Measurements from ENCODE around the gene FAM20A.
"Not testable (repeated sequence)": the region's sequence is repeated elsewhere in the genome, so short reads cannot be mapped to it uniquely, and the experiment has no call there.

Gene FAM20A

DNA sequence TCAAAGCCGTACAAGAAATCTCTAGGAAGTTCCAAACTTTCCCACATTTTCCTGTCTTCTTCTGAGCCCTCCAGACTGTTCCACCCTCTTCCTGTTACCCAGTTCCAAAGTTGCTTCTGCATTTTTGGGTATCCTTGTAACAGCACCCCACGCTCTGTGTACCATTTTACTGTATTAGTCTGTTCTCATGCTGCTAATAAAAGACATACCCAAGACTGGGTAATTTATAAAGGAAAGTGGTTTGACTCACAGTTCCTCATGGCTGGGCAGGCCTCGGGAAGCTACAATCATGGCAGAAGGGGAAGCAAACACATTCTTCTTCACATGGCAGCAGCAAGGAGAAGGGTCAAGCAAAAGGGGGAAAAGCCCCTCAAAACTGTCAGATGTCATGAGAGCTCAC, 82.1 kb downstream of the FAM20A start:
- DNase-seq (ENCODE audit: low spot score), result not testable (repeated sequence)

DNA sequence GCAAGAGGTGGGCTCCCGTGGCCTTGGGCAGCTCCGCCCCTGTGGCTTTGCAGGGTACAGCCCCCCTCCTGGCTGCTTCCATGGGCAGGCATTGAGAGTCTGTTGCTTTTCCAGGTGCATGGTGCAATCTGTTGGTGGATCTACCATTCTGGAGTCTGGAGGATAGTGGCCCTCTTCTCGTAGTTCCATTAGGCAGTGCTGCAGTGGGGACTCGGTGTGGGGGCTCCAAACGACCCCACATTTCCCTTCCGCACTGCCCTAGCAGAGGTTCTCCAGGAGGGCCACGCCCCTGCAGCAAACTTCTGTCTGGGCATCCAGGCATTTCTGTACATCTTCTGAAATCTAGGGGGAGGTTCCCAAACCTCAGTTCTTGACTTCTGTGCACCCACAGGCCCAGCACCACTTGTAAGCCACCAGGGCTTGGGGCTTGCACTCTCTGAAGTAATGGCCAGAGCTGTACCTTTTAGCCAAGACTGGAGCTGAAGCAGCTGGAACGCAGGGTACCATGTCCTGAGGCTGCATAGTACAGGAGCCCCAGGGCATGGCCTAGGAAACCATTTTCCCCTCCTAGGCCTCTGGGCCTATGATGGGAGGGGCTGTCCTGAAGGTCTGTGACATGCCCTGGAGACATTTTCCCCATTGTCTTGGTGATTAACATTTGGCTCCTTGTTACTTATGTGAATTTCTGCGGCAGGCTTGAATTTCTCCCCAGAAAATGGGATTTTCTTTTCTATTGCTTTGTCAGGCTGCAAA, 82.9 kb downstream of the FAM20A start:
- no peak for DNase-seq (ENCODE audit: low spot score)

DNA sequence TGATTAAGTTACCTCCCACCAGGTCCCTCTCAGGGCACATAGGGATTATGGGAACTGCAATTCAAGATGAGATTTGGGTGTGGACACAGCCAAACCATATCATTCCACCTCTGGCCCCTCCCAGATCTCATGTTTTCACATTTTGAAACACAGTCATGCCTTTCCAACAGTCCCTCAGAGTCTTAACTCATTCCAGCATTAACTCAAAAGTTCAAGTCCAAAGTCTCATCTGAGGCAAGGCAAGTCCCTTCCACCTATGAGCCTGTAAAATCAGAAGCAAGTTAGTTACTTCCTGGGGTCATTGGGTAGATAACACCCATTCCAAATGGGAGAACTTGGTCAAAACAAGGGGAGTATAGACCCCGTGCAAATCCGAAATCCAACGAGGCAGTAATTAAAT, 83.6 kb downstream of the FAM20A start:
- DNase-seq (ENCODE audit: low spot score), result not testable (repeated sequence)

DNA sequence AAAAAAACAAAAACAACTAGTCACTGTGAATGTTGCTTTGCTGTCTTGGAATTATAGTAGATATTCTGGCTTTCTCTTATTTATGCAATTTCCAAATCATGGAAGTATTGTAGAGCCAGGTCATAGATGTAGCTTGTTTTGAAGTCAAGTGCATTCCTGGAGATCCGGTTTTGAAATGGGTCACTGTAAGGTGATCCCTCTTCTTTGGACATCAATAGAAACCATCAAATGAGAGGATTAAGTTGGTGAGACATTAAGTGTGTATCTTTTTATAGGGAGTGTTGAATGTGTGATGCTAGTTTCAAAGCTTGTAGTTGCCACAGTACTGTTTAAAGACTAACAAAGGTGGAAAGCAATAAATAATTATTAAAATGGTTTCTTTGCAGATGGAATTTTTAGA, 84.4 kb downstream of the FAM20A start:
- no peak for DNase-seq (ENCODE audit: low spot score)

DNA sequence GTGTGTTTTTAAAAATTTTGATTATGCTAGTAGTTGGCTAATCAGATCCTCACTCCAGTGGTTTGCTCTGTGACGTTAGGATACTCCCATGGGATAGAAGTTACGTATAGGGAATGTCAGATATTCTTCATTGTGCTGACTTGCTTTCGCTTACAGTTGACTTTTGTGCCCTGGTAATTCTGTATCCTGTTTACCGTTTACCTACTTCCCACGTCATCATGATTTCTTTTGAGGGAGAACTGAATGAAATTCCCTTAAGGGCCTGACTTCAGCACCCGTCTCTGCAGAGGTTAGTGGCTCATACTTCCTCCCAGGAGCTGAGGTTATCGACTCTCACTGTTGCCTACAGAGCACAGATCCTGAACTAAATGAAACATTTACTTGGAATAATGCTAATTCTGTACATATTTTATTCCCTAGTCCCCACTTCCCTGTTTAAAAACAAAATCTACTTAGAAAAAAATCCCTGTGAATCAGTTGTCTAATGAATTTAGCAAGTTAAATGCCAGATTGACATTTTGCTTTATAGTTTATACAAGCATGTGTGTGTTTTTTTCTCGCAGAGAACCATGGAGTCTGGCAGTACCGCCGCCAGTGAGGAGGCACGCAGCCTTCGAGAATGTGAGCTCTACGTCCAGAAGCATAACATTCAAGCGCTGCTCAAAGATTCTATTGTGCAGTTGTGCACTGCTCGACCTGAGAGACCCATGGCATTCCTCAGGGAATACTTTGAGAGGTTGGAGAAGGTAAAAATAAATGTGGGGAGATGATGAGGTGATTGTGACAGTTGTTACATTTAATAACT, 86.1 kb downstream of the FAM20A start:
- DNase-seq (ENCODE audit: low spot score), result no peak

DNA sequence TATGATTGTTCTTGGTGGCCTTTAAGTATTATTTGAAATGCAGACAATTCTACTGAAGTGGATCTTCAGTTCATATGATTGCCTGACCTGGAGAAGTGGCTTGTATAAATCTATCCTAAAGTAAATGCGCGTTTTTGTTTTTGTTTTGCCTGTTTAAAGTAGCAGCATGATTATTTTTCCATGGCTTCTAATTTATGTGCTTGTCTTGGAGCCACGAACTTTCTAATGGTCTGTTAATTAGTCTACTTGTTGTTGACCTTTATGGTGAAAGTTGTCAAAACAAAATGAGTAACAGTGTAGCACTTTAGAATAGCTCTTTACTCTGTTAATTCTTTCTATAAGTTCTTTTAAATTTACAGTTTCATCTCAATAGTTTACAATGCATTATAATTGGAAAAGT, 87.2 kb downstream of the FAM20A start:
- no peak for DNase-seq (ENCODE audit: low spot score)

DNA sequence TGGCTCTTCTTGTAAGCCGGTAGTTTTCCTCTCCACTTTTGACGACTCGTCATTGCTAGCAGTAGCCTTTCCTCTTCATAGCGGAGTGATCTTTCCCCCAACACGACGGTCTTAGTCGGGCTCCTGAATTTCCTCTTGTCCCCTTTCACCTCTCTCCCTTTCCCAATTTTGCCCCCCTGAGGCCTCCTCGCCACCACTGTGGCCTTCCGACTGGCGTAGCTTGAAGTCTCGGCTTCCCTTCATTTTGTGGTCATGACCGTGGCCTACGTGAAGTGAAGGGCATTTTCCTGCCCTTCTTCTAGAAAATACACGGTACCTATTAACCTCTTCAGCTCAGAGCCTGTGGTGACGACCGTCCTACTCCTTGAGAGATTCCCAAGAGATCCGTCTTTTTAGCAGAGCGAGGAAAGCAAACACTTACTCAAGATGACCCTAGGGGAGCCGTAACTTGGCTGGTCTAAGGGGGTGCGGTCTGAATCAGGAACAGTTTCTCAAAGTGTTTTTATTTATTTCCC, 88.2 kb downstream of the FAM20A start:
- no peak for DNase-seq (ENCODE audit: low spot score)

DNA sequence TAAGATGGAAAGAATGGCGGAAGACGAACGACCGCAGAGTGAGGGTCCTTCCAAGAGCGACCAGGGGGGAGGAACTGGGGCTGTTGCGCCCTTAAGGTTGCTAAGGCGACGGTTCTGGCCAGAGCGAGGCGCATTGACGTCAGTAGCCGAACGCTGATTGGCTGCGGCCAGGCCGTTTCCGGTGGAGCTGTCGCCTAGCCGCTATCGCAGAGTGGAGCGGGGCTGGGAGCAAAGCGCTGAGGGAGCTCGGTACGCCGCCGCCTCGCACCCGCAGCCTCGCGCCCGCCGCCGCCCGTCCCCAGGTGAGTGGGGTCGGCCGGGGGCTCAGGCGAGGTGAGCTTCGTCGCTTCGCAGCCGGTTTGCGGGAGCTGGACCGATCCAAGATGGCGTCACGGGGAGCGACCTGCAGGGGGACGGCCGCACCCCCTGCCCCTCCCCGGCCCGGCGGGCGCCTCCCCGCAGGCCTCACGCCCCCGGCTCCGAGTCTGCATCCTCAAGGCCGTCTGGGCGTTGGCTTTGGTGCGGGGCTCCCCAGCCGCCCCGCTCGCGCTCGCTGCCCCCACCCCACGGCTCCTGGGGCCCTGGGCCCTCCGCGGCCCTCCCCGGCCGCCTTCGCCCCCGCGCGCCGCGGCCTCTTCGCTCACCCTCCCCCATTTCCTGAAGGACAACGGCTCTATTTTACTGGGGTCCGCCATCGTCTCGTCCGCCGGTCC, 88.8 kb downstream of the FAM20A start, which contains the start of gene PRKAR1A:
PRKAR1A (plus strand) TSS at position 184 of the 713 bp plus-strand sequence. CDS start 2,970 bp downstream, outside the sequence.
- peak; percentile 97 for DNase-seq (ENCODE audit: low spot score)

DNA sequence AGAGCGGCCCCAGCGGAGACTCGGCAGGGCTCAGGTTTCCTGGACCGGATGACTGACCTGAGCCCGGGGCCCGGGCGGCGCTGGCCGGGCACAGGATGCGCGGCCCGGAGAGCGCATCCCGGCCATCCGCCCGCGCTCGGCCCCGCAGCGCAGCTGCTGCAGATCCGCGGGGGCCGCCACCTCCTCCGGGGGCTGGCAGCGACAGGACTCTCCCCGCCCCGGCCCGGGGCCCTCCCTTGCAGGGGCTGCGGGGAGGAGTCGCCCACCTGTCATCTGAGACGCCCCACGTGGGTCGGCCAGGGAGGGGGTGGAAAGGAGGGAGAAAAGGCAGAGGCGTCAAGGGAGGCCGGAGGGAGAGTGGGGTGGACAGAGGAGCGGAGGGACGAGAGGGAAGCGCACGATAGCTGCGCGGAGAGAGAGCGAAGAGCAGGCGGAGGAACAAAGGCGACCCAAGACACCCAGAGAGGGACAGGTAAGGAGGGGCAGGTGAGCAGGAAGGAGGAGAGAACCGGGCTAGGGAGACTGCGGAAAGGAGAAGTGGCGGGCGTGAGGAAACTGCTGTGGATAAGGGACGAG, 89.4 kb downstream of the FAM20A start:
- DNase-seq (ENCODE audit: low spot score), result peak; percentile 85

DNA sequence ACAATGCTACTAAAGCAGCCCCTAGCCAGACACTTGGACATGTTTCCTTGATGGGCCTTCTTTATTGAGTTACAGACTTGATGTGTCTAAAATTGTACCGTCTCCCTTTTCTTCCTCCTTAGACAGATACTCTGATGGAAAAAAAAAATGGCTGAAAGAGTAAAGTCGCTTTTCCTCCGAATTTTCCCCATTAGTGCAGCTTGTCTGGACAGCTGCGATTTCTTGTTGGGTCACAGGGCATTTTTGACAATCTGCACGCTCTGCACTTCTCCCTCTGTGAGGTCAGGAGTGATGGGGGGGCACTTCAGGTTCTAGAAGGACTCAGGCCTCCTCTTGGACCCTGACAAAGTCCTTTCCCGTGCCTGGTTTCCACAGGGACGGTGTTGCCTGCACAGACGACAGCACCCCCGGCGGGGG, 89.9 kb downstream of the FAM20A start:
- peak; percentile 44 for DNase-seq (ENCODE audit: low spot score)

DNA sequence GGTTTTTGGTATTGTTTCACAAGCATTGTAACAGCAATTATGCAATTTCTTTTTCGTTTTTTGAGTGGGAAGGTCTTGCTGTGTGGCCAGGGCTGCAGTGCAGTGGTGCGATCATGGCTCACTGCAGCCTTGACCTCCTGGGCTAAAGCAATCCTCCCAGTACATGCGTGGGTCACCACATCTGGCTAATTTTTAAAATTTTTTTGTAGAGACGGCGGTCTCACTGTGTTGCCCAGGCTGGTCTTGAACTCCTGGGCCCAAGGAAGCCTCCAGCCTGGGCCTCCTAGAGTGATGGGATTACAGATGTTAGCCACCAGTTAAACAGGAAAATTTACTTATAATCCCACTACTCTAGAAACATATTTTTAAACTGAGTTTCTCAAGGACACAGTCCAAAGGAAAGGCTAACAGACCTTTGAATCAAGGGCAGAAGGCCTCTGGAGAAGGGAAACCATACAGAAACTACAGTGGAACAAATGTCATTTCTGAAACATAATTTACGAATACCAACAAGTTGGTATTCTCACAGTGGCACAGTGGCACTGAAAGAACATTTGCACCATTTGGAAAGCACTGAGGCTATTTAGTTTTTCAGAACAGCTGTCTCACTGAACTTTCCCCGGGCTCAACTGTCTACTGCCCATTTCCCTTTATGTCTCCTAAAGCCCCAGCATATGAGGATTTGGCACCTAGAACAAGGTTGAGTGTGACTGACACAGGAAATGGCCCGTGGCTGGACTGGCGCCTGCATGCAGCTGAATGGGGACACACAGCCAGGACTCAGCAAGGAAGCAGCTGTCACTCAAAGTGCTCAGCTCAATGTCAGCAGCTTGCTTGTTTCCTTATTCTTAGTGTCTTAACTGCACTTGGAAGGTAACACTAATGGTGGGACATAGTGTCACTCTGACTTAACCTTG, 91.8 kb downstream of the FAM20A start:
- DNase-seq (ENCODE audit: low spot score), result no peak

DNA sequence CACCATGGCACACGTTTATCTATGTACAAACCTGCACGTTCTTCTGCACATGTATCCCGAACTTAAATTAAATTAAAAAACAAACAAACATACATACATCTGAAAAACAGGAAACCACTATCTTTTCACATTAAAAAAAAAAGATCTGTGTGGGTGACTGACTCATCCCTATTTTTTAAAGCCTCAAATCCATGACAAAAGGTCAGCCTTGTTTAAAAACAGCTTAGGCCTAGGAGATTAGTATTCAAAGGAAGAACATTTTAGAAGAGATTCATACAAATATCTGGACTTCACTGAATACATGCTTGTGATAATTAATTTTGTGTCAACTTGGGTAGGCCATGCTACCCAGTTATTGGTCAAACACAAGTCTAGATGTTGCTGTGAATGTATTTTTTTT, 93.6 kb downstream of the FAM20A start:
- no peak for DNase-seq (ENCODE audit: low spot score)

DNA sequence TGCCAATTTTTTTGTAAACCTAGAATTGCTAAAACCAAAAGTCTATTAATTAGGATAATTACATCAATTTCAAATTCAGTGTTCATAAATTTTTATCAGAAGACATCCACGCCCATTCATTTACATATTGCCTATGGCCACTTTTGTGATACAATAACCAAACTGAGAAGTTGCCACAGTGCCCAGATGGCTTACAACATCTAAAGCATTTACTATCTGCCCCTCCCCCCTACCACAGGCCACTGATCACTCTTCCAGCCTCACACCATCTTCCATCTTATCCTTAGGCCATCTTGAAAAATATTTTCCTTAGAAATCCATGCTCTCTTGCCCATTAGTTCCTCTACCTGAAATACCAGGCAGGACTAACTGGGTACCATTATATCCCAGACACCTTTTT, 95.2 kb downstream of the FAM20A start:
- no peak for DNase-seq (ENCODE audit: low spot score)

DNA sequence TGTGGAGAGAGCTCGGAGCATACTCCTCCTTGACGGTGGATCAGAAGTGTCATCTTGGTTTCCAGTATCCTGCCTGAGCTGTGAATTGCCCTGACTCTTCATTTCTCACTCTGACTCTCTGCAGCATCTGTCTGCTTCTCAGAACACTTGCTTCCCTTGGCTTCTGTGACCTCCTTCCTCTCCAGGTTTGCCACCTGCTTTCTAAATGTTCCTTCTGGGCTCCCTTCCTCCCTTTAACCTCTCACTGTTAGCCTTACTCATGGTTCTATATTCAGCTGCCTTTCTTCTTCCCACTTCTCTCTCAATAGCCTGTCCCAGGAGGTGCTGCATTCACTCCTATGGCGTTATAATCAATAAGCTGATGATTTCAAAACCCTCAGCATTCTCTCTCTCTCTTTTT, 100.1 kb downstream of the FAM20A start:
- no peak for DNase-seq (ENCODE audit: low spot score)

DNA sequence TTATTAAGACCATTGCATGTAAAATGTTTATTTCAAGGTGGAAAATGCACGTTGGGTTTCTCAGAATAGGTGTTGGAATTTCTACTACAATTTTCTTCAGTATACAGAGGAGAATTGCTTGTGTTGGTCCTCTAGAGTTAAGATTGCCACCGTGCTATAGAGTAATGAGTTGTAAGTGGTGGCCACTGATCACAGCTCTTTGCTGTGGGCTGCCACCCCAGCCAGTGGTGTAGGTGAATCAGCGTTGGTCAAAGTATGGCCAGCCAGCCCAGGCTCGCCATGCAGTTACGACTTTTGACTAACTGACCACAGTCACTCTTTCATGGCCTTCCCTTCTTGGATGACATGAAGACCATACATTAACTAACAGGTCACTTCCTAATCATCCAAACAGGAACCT, 101.6 kb downstream of the FAM20A start:
- DNase-seq (ENCODE audit: low spot score), result no peak

DNA sequence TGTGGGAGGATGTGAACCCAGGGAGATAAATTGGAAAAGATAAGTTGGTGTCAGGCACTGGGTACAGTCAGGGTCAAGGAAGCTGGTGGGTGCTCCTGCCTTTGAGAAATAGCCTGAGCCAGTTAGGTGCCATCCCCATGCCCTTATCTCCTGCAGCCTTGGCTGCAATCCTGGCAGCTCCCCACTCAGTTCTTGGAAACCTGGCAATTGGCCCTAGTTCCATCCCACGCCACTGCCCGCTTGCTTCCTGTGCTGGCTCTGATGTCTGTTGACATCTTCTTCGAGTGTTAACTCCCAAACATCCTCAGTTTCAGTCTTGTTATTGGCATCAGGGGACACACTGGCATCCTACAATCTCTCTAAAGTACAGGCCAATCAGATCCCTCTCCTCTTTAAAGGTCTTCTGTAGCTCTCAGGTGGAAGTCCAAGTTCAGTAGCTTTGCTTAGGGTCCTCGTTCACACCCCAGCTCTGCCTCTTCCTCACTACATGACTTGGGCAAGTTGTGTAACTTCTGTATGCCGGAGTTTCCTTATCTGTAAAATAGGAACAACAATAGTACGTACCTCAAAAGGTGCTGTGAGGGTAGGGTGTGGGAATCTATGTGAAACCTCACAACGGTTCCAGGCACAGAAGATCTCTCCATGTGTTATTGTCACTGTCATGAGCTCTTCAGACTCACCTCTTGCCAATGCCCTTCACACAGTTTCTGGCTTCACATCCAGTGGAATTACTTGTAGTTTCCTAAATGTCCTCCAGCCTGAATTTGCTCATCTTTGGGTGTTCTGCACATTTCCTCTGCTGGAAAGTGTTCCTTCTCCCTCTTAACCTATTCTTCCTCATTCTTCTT, 102.5 kb downstream of the FAM20A start:
- no peak for DNase-seq (ENCODE audit: low spot score)

DNA sequence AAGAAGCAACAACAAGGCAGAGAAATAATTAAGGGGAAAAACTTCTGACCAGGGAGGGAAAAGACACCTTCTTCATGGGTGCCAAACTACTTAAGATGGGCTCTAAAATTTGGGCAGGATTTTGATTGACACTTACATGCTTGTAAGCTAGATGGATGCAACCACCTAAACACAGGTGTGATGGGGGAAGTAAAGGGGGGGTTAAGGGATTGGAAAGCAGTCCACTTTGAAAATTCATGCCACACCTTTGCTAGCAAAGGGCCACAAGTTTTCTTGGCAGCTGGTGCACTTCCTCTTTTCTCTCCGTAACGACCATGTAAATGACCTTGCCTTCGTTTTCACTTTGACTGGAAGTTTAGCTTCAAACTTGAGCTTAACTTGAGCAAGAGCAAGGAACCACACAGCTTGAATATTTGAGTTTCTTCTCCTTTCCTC, 103.3 kb downstream of the FAM20A start:
- no peak for DNase-seq (ENCODE audit: low spot score)

DNA sequence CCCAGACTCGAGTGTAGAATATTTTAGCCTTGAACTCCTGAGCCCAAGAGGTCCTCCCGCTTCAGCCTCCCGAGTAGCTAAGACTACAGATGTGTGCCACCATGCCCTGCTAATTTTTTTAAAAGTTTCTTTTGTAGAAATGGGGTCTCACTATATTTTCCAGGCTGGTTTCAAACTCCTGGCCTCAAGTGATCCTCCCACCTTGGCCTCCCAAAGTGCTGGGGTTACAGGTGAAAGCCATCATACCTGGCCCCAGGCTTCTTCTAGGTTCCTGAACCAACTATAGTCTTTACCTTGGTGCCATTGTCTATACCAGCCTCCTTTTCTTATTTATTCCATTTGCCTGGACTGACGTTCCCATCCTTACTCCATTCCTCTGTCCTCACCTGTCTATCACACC, 106.1 kb downstream of the FAM20A start:
- DNase-seq (ENCODE audit: low spot score), result no peak

DNA sequence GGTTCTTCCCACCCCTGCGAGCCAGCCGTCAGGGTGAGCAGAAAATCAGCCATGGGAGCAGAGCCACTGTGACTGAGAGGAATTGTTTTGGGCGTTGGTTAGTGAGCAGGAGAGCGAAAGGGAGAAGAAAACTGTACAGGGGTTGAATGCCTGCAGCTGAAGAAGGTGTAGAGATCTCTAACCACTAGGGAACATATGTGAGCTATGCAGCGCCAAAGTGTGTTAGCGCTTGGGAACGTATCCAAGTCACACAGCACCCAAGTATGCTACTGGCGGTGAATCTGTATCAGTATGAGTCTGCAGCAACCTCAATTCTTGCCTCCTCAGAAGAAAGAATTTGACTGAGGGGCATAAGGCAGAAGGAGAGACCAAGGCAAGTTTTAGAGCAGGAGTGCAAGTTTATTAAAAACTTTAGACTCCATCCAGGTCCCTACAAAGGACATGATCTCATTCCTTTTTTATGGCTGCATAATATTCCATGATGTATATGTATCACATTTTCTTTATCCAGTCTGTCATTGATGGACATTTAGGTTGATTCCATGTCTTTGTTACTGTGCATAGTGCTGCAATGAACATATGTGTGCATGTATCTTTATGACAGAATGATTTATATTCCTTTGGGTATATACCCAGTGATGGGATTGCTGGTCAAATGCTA, 108.6 kb downstream of the FAM20A start:
- DNase-seq (ENCODE audit: low spot score), result not testable (repeated sequence)
